Liver (tissue), 9 donors: ENCODE data around the gene SMARCA1. TPM values are rescaled to one million over a fixed set of nuclear protein-coding genes. Genes with fewer than 3 reads are reported as not detected.

Source experiments
- DNase-seq: peaks from one replicate; pipeline ENCODE4 v3.0.0-alpha.2; 2017; ENCODE audit warnings: low spot score
- H3K27ac ChIP-seq, 2 donors: one replicate each; pipeline ENCODE4 v1.7.0; 2013; ENCODE audit warnings: inconsistent platforms in 2 of 2, low read length in 2 of 2, control low read depth in 1 of 2, low read depth in 1 of 2, mild to moderate bottlenecking in 1 of 2
- H3K27me3 ChIP-seq, 4 donors: one replicate each; pipeline versions ENCODE4 v1.6.1 to v1.7.0; 2013; ENCODE audit warnings: low read length in 3 of 4, inconsistent platforms in 1 of 4, mild to moderate bottlenecking in 1 of 4, moderate library complexity in 1 of 4; ENCODE audit not compliant: control insufficient read depth in 4 of 4, insufficient read depth in 4 of 4
- H3K36me3 ChIP-seq, 4 donors: one replicate each; pipeline versions ENCODE4 v1.6.1 to v1.7.0; 2013; ENCODE audit warnings: low read length in 3 of 4, mild to moderate bottlenecking in 3 of 4, low read depth in 1 of 4, moderate library complexity in 1 of 4; ENCODE audit not compliant: control insufficient read depth in 4 of 4, insufficient read depth in 3 of 4
- H3K4me1 ChIP-seq, 4 donors: one replicate each; pipeline versions ENCODE4 v1.6.1 to v1.7.0; 2013; ENCODE audit warnings: low read length in 3 of 4, mild to moderate bottlenecking in 3 of 4, moderate library complexity in 1 of 4; ENCODE audit not compliant: control insufficient read depth in 4 of 4, insufficient read depth in 4 of 4
- H3K4me3 ChIP-seq, 3 donors: one replicate each; pipeline versions ENCODE4 v1.6.1 to v1.7.0; 2013; ENCODE audit warnings: low read length in 3 of 3, control low read depth in 1 of 3, low read depth in 1 of 3, mild to moderate bottlenecking in 1 of 3
- H3K9ac ChIP-seq, 2 donors: one replicate each; pipeline ENCODE4 v1.7.0; 2013; ENCODE audit warnings: low read length in 2 of 2, mild to moderate bottlenecking in 2 of 2, moderate library complexity in 2 of 2, control low read depth in 1 of 2, low read depth in 1 of 2
- H3K9me3 ChIP-seq, 4 donors: one replicate each; pipeline versions ENCODE4 v1.6.1 to v1.7.0; 2013; ENCODE audit warnings: low read length in 3 of 4; ENCODE audit not compliant: control insufficient read depth in 4 of 4
- ATF3 ChIP-seq: IDR thresholded peaks from 2 replicates; pipeline ENCODE4 v1.6.1; 2016; ENCODE audit warnings: antibody characterized with exemption
- CTCF ChIP-seq: fragments of 150-350 bp; IDR thresholded peaks from 2 replicates; pipeline ENCODE4 v1.5.1; 2017; ENCODE audit warnings: improper control_type of control experiment, low read depth, low read length; ENCODE audit not compliant: missing input control
- EGR1 ChIP-seq, 2 donors: IDR thresholded peaks; 2 replicates each; pipeline ENCODE4 v1.6.1; 2016 to 2018; ENCODE audit warnings: antibody characterized with exemption in 2 of 2, low read depth in 2 of 2
- FOXA1 ChIP-seq: IDR thresholded peaks from 2 replicates; pipeline ENCODE4 v1.6.1; 2016; ENCODE audit warnings: antibody characterized with exemption
- FOXA2 ChIP-seq: IDR thresholded peaks from 2 replicates; pipeline ENCODE4 v1.6.1; 2016; ENCODE audit warnings: antibody characterized with exemption
- GABPA ChIP-seq, 2 donors: IDR thresholded peaks in 1 of 2; conservative IDR thresholded peaks in 1 of 2; 2 replicates each; pipeline ENCODE4 v1.6.1; 2016; ENCODE audit warnings: antibody characterized with exemption in 2 of 2, mild to moderate bottlenecking in 1 of 2, moderate library complexity in 1 of 2
- HNF4A ChIP-seq, 2 donors: conservative IDR thresholded peaks; 2 replicates each; pipeline ENCODE4 v1.6.1; 2016; ENCODE audit warnings: antibody characterized with exemption in 2 of 2, mild to moderate bottlenecking in 2 of 2
- HNF4G ChIP-seq: IDR thresholded peaks from 2 replicates; pipeline ENCODE4 v1.6.1; 2016; ENCODE audit warnings: antibody characterized with exemption
- NR2F2 ChIP-seq: IDR thresholded peaks from 2 replicates; pipeline ENCODE4 v1.6.1; 2016; ENCODE audit warnings: antibody characterized with exemption
- RAD21 ChIP-seq, 2 donors: IDR thresholded peaks; 2 replicates each; pipeline ENCODE4 v1.6.1; 2016; ENCODE audit warnings: antibody characterized with exemption in 2 of 2, mild to moderate bottlenecking in 2 of 2
- RXRA ChIP-seq, 2 donors: IDR thresholded peaks; 2 replicates each; pipeline ENCODE4 v1.6.1; 2017 to 2018; ENCODE audit warnings: antibody characterized with exemption in 2 of 2, mild to moderate bottlenecking in 1 of 2
- SP1 ChIP-seq: IDR thresholded peaks from 2 replicates; pipeline ENCODE4 v1.6.1; 2018; ENCODE audit warnings: antibody characterized with exemption, mild to moderate bottlenecking
- TAF1 ChIP-seq: conservative IDR thresholded peaks from 2 replicates; pipeline ENCODE4 v1.6.1; 2016; ENCODE audit warnings: antibody characterized with exemption, mild to moderate bottlenecking
- YY1 ChIP-seq: IDR thresholded peaks from 2 replicates; pipeline ENCODE4 v1.6.1; 2016; ENCODE audit warnings: antibody characterized with exemption, mild to moderate bottlenecking
- WGBS: extraction: QIAGEN DNeasy Blood & Tissue Kit; methylation state at CpG from one replicate; pipeline ENCODE4 v1.1.7; 2013; 5-methylcytosine and 5-hydroxymethylcytosine counted together
- polyA plus RNA-seq, 2 donors: library from polyadenylated mRNA; stranded (reverse) in 1 of 2; unstranded in 1 of 2; fragments of 200-250 nt in 1 of 2; fragments of >200 nt in 1 of 2; fragmentation: Nextera tagmentation in 1 of 2; extraction: Ambion mirVana in 1 of 2; gene quantifications; one replicate each; pipeline versions ENCODE4 v1.2.1 to v1.2.3, GENCODE V29; 2013 to 2015
- total RNA-seq, 2 donors: library from RNA; depleted of rRNA; stranded (reverse); fragments of >200 nt; gene quantifications; one replicate each; pipeline ENCODE4 v1.2.3, GENCODE V29; 2014
- TF ChIP-seq, protein P1 (sequence below): IDR thresholded peaks from 2 replicates; pipeline ENCODE4 v1.6.1; 2016; ENCODE audit warnings: antibody characterized with exemption, mild to moderate bottlenecking
- TF ChIP-seq, protein P2 (sequence below): IDR thresholded peaks from 2 replicates; pipeline ENCODE4 v1.6.1; 2016; ENCODE audit warnings: antibody characterized with exemption
- TF ChIP-seq, protein P3 (sequence below): IDR thresholded peaks from 2 replicates; pipeline ENCODE4 v1.6.1; 2016; ENCODE audit warnings: antibody characterized with exemption
- donor health status: healthy.
- donor health status: healthy.
- donor health status: healthy.
- donor health status: healthy.
- donor health status: healthy.

The SMARCA1 gene
- total and polyA plus RNA-seq, 4 donors: 14.7 to 44.2 (median 23.9) TPM

- TF ChIP-seq, protein P1, sequence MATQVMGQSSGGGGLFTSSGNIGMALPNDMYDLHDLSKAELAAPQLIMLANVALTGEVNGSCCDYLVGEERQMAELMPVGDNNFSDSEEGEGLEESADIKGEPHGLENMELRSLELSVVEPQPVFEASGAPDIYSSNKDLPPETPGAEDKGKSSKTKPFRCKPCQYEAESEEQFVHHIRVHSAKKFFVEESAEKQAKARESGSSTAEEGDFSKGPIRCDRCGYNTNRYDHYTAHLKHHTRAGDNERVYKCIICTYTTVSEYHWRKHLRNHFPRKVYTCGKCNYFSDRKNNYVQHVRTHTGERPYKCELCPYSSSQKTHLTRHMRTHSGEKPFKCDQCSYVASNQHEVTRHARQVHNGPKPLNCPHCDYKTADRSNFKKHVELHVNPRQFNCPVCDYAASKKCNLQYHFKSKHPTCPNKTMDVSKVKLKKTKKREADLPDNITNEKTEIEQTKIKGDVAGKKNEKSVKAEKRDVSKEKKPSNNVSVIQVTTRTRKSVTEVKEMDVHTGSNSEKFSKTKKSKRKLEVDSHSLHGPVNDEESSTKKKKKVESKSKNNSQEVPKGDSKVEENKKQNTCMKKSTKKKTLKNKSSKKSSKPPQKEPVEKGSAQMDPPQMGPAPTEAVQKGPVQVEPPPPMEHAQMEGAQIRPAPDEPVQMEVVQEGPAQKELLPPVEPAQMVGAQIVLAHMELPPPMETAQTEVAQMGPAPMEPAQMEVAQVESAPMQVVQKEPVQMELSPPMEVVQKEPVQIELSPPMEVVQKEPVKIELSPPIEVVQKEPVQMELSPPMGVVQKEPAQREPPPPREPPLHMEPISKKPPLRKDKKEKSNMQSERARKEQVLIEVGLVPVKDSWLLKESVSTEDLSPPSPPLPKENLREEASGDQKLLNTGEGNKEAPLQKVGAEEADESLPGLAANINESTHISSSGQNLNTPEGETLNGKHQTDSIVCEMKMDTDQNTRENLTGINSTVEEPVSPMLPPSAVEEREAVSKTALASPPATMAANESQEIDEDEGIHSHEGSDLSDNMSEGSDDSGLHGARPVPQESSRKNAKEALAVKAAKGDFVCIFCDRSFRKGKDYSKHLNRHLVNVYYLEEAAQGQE: peak; percentile 40
- TF ChIP-seq TAF1 (no peak), HNF4G (peak; percentile 77)
- TF ChIP-seq, protein P2, sequence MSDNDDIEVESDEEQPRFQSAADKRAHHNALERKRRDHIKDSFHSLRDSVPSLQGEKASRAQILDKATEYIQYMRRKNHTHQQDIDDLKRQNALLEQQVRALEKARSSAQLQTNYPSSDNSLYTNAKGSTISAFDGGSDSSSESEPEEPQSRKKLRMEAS: peak; percentile 66
These were observed 1.9 kb upstream of the SMARCA1 start (continued) for GRCh38 chrX:129525162-129525561.

DNA sequence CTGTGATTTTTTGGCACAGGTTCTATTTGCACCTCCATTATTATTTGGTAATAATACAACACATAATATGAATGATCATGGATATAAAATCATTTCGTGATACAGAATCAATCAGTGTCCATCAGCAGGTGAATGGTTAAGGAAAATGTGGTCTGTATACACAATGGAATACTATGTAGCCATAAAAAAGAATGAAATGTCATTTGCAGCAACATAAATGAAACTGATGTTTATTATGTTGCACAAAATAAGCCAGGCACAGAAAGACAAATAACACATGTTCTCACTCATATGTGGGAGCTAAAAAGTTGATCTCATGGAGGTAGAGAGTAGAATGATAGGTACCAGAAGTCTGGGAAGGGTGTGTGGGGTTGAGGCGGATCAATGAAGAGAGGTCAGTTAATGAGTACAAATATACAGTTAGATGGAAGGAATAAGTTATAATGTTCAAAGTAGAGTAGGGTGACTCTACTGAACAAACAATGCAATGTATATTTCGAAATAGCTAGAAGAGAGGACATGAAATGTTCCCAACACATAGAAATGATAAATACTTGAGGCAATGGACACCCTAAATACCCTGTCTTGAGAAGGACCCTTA lies 1.1 kb upstream of the SMARCA1 start:
- Histone ChIP-seq H3K4me1 (peaks cover 0 to 17% (median 10%) of the 10 kb centered on the region in 4 donors), H3K27ac (peak overlapping the region; percentile 65 to 96), H3K4me3 (no peak overlapping the region), H3K36me3 (no peaks in the 10 kb centered on the region), H3K9me3 (no peaks in the 10 kb centered on the region), H3K9ac (no peak overlapping the region), H3K27me3 (no peaks in the 10 kb centered on the region)
- DNase-seq: no peak
- TF ChIP-seq FOXA1: no peak
- TF ChIP-seq, protein P3, sequence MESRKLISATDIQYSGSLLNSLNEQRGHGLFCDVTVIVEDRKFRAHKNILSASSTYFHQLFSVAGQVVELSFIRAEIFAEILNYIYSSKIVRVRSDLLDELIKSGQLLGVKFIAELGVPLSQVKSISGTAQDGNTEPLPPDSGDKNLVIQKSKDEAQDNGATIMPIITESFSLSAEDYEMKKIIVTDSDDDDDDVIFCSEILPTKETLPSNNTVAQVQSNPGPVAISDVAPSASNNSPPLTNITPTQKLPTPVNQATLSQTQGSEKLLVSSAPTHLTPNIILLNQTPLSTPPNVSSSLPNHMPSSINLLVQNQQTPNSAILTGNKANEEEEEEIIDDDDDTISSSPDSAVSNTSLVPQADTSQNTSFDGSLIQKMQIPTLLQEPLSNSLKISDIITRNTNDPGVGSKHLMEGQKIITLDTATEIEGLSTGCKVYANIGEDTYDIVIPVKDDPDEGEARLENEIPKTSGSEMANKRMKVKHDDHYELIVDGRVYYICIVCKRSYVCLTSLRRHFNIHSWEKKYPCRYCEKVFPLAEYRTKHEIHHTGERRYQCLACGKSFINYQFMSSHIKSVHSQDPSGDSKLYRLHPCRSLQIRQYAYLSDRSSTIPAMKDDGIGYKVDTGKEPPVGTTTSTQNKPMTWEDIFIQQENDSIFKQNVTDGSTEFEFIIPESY: no peak
- TF ChIP-seq FOXA2: no peak
- TF ChIP-seq EGR1 (IDR thresholded peaks at IDR 0.05; ENCODE audit: low read depth in 2 of 2): no peak
- TF ChIP-seq HNF4A (conservative IDR thresholded peaks at IDR 0.05): no peak
- no peak for TF ChIP-seq SP1
- no peak for TF ChIP-seq HNF4G
- no peak for TF ChIP-seq ATF3
- TF ChIP-seq TAF1: no peak
- no peak for TF ChIP-seq CTCF
- TF ChIP-seq RAD21 (IDR thresholded peaks at IDR 0.05): no peak
- no peak for TF ChIP-seq GABPA (IDR thresholded peaks at IDR 0.05 in 1 of 2, conservative IDR thresholded peaks at IDR 0.05 in 1 of 2)
- TF ChIP-seq, protein P1: no peak
- TF ChIP-seq, protein P2: no peak
- no peak for TF ChIP-seq RXRA (IDR thresholded peaks at IDR 0.05)
- no peak for TF ChIP-seq YY1
- no peak for TF ChIP-seq NR2F2
- 46% methylated on average over 3 of the region's 3 CpGs for WGBS
